ENCODE measurements around the gene GPR4.
"Not testable (repeated sequence)": the region's sequence is repeated elsewhere in the genome, so short reads cannot be mapped to it uniquely, and the experiment has no call there.

The GPR4 gene

GRCh38 chr19:45630463-45630862 is 28.5 kb upstream of the GPR4 start:
- DNase-seq (ENCODE audit: extremely low spot score), result no peak
- TF ChIP-seq NFRKB (IDR thresholded peaks at IDR 0.05) (no peak), ARNT (IDR thresholded peaks at IDR 0.05) (no peak), SP1 (IDR thresholded peaks at IDR 0.05) (no peak), LEF1 (IDR thresholded peaks at IDR 0.05; ENCODE audit: borderline replicate concordance) (no peak), ZNF384 (IDR thresholded peaks at IDR 0.05) (peak; percentile 54)
- CTCF ChIA-PET, result interaction anchor here (1.1 kb wide), 2 partner anchors 11 to 12 kb away, joined by 3 to 4 read pairs; no protein-coding TSS in a partner anchor
- POLR2A ChIA-PET, result interaction anchor here (0.8 to 1.3 kb wide), 4 partner anchors 9 to 62 kb away, joined by 3 to 4 read pairs (median 3); partner anchors contain the start of genes QPCTL and SNRPD2

- DNase-seq (ENCODE audit: extremely low spot score), result no peak
- CTCF ChIA-PET, result no interaction called here
- POLR2A ChIA-PET, result no interaction called here
- TF ChIP-seq BHLHE40 (IDR thresholded peaks at IDR 0.05; ENCODE audit: borderline replicate concordance) (no peak), SP1 (IDR thresholded peaks at IDR 0.05) (no peak), L3MBTL2 (conservative IDR thresholded peaks at IDR 0.05) (no peak)
Observed at GRCh38 chr19:45629704-45630103, 27.7 kb upstream of the GPR4 start.

GRCh38 chr19:45628219-45628618 is 26.2 kb upstream of the GPR4 start:
- POLR2A ChIA-PET; DNase-seq (ENCODE audit: extremely low spot score); CTCF ChIA-PET: not testable (repeated sequence)

- DNase-seq (ENCODE audit: extremely low spot score), result no peak
- POLR2A ChIA-PET, result no interaction called here
- CTCF ChIA-PET, result no interaction called here
- TF ChIP-seq ZNF384 (IDR thresholded peaks at IDR 0.05) (no peak), HDGF (IDR thresholded peaks at IDR 0.05; ENCODE audit: borderline replicate concordance) (no peak)
Observed at GRCh38 chr19:45623984-45624383, 22.0 kb upstream of the GPR4 start.

- no peak for TF ChIP-seq FOXK2 (IDR thresholded peaks at IDR 0.05)
- TF ChIP-seq ZNF384 (IDR thresholded peaks at IDR 0.05), result no peak
- TF ChIP-seq SUZ12 (IDR thresholded peaks at IDR 0.05), result no peak
- TF ChIP-seq FOXM1 (IDR thresholded peaks at IDR 0.05; ENCODE audit: borderline replicate concordance), result no peak
- no peak for TF ChIP-seq TARDBP (IDR thresholded peaks at IDR 0.05)
- TF ChIP-seq SP1 (IDR thresholded peaks at IDR 0.05), result no peak
- no peak for TF ChIP-seq ELF4 (IDR thresholded peaks at IDR 0.05)
- DNase-seq (ENCODE audit: extremely low spot score), result no peak
- ChIA-PET POLR2A (no interaction called here), CTCF (no interaction called here)
Observed at GRCh38 chr19:45621976-45622503, 20.0 kb upstream of the GPR4 start.

- TF ChIP-seq LEF1 (IDR thresholded peaks at IDR 0.05; ENCODE audit: borderline replicate concordance) (no peak), FOXK2 (IDR thresholded peaks at IDR 0.05) (no peak), SP1 (IDR thresholded peaks at IDR 0.05) (no peak), NFRKB (IDR thresholded peaks at IDR 0.05) (no peak), ELF4 (IDR thresholded peaks at IDR 0.05) (no peak), CTBP1 (IDR thresholded peaks at IDR 0.05; ENCODE audit: borderline replicate concordance) (no peak), BHLHE40 (IDR thresholded peaks at IDR 0.05; ENCODE audit: borderline replicate concordance) (no peak), FOXA1 (IDR thresholded peaks at IDR 0.05) (no peak), SUZ12 (IDR thresholded peaks at IDR 0.05) (no peak), L3MBTL2 (conservative IDR thresholded peaks at IDR 0.05) (no peak)
- ChIA-PET CTCF (no interaction called here), POLR2A (interaction anchor here (0.7 kb wide), 1 partner anchor 9 kb away, joined by 3 read pairs; no protein-coding TSS in a partner anchor)
- DNase-seq (ENCODE audit: extremely low spot score), result no peak
Observed at GRCh38 chr19:45621389-45621788, 19.4 kb upstream of the GPR4 start.

- TF ChIP-seq FOXA1 (IDR thresholded peaks at IDR 0.05) (no peak), ARNT (IDR thresholded peaks at IDR 0.05) (no peak), CTBP1 (IDR thresholded peaks at IDR 0.05; ENCODE audit: borderline replicate concordance) (no peak), NFRKB (IDR thresholded peaks at IDR 0.05) (no peak), LEF1 (IDR thresholded peaks at IDR 0.05; ENCODE audit: borderline replicate concordance) (no peak), TARDBP (IDR thresholded peaks at IDR 0.05) (no peak), HDGF (IDR thresholded peaks at IDR 0.05; ENCODE audit: borderline replicate concordance) (no peak)
- ChIA-PET CTCF (interaction anchor here (1.6 to 2.7 kb wide), 2 partner anchors 22 to 25 kb away, joined by 6 to 11 read pairs; no protein-coding TSS in a partner anchor), POLR2A (interaction anchor here (1.1 to 1.8 kb wide), 5 partner anchors 10 to 131 kb away, joined by 4 to 18 read pairs (median 4); partner anchors contain the start of genes QPCTL and SNRPD2)
- DNase-seq (ENCODE audit: extremely low spot score), result no peak
Observed at GRCh38 chr19:45616704-45617017, 14.6 kb upstream of the GPR4 start.

- DNase-seq (ENCODE audit: extremely low spot score), result peak; percentile 97
- CTCF ChIA-PET, result interaction anchor here (0.6 to 2.7 kb wide), 4 partner anchors 9 to 45 kb away, joined by 3 to 11 read pairs (median 6); no protein-coding TSS in a partner anchor
Observed at GRCh38 chr19:45615795-45616703, 14.0 kb upstream of the GPR4 start.

GRCh38 chr19:45615056-45615455 is 13.0 kb upstream of the GPR4 start:
- DNase-seq (ENCODE audit: extremely low spot score), result not testable (repeated sequence)
- CTCF ChIA-PET, result interaction anchor here (0.6 to 2.7 kb wide), 3 partner anchors 8 to 46 kb away, joined by 3 to 11 read pairs (median 5); no protein-coding TSS in a partner anchor
- POLR2A ChIA-PET, result interaction anchor here (1.6 to 1.8 kb wide), 3 partner anchors 17 to 31 kb away, joined by 4 to 18 read pairs (median 6); partner anchors contain the start of gene OPA3

More at GRCh38 chr19:45615795-45616703, 14.0 kb upstream of the GPR4 start:
- POLR2A ChIA-PET, result interaction anchor here (1.0 to 1.8 kb wide), 8 partner anchors 9 to 130 kb away, joined by 3 to 18 read pairs (median 4); partner anchors contain the start of genes EML2, QPCTL and SNRPD2
- TF ChIP-seq PKNOX1 (IDR thresholded peaks at IDR 0.05), result peak; percentile 97
- TF ChIP-seq ELF4 (IDR thresholded peaks at IDR 0.05), result no peak
- TF ChIP-seq SUZ12 (IDR thresholded peaks at IDR 0.05), result no peak
- TF ChIP-seq CTBP1 (IDR thresholded peaks at IDR 0.05; ENCODE audit: borderline replicate concordance), result peak; percentile 74
- no peak for TF ChIP-seq HDGF (IDR thresholded peaks at IDR 0.05; ENCODE audit: borderline replicate concordance)
- 0 out of 2 replicates have a peak, but pooled peaks have one; percentile 43 for TF ChIP-seq SP1 (IDR thresholded peaks at IDR 0.05)
- peak; percentile 43 for TF ChIP-seq L3MBTL2 (conservative IDR thresholded peaks at IDR 0.05)
- TF ChIP-seq NFRKB (IDR thresholded peaks at IDR 0.05), result no peak
